Neural cell (in vitro differentiated cells): ENCODE data around the gene KRTAP10-5. TPM values are rescaled to one million over a fixed set of nuclear protein-coding genes. Genes with fewer than 3 reads are reported as not detected.

Source experiments
- H2AFZ ChIP-seq: fragments of 200-600, 300-800 bp; sonication (generic), shearing (Covaris generic); 2 replicates; pipeline ENCODE4 v1.6.0; 2014; ENCODE audit warnings: low read depth, mild to moderate bottlenecking, antibody characterized with exemption, low read length, moderate library complexity
- H3F3A ChIP-seq: fragments of 200-600 bp; shearing (Covaris generic); 2 replicates; pipeline ENCODE4 v1.6.1; 2016; ENCODE audit warnings: mild to moderate bottlenecking, moderate library complexity, mixed read lengths, antibody characterized with exemption, low read length; ENCODE audit not compliant: insufficient read depth, poor library complexity, severe bottlenecking
- H3K27ac ChIP-seq: fragments of 200-600, 300-800 bp; sonication (generic), shearing (Covaris generic); 2 replicates; pipeline ENCODE4 v1.5.1; 2014; ENCODE audit warnings: mild to moderate bottlenecking, low read length, moderate library complexity
- H3K27me3 ChIP-seq: fragments of 300-800, 200-600 bp; sonication (generic), shearing (Covaris generic); 2 replicates; pipeline ENCODE4 v1.6.0; 2014; ENCODE audit warnings: mild to moderate bottlenecking, low read depth, low read length, moderate library complexity; ENCODE audit not compliant: insufficient read depth
- H3K36me3 ChIP-seq: fragments of 300-800, 200-600 bp; sonication (generic), shearing (Covaris generic); 2 replicates; pipeline ENCODE4 v1.5.1; 2014; ENCODE audit warnings: mild to moderate bottlenecking, antibody characterized with exemption, low read length, moderate library complexity; ENCODE audit not compliant: insufficient read depth
- H3K4me2 ChIP-seq: fragments of 300-800, 200-600 bp; sonication (generic), shearing (Covaris generic); 2 replicates; pipeline ENCODE4 v1.6.0; 2014; ENCODE audit warnings: mild to moderate bottlenecking, low read length
- H3K4me3 ChIP-seq: fragments of 300-800, 200-600 bp; sonication (generic), shearing (Covaris generic); 2 replicates; pipeline ENCODE4 v1.5.1; 2014; ENCODE audit warnings: mild to moderate bottlenecking, low read length, moderate library complexity
- H3K79me2 ChIP-seq: fragments of 200-600 bp; shearing (Covaris generic); replicated peaks from 2 replicates; pipeline ENCODE4 v1.6.0; 2014; ENCODE audit warnings: mild to moderate bottlenecking, low read length, moderate library complexity; ENCODE audit not compliant: insufficient read depth
- H3K9ac ChIP-seq: fragments of 300-800, 200-600 bp; sonication (generic), shearing (Covaris generic); 2 replicates; pipeline ENCODE4 v1.6.1; 2016; ENCODE audit warnings: mild to moderate bottlenecking, low read length, mixed read lengths
- H3K9me2 ChIP-seq: fragments of 200-600 bp; shearing (Covaris generic); 2 replicates; pipeline ENCODE4 v1.6.1; 2016; ENCODE audit warnings: mild to moderate bottlenecking, low read length, mixed read lengths; ENCODE audit not compliant: insufficient read depth
- H3K9me3 ChIP-seq: fragments of 200-600, 300-800 bp; sonication (generic), shearing (Covaris generic); 2 replicates; pipeline ENCODE4 v1.6.1; 2016; ENCODE audit warnings: mild to moderate bottlenecking, mixed run types, low read length, moderate library complexity, mixed read lengths
- H4K20me1 ChIP-seq: fragments of 200-600 bp; shearing (Covaris generic); 2 replicates; pipeline ENCODE4 v1.6.1; 2016; ENCODE audit warnings: mild to moderate bottlenecking, mixed run types; ENCODE audit not compliant: insufficient read depth
- EP300 ChIP-seq: fragments of 450-650 bp; conservative IDR thresholded peaks from 2 replicates; pipeline ENCODE4 v1.6.1; 2014; ENCODE audit warnings: antibody characterized with exemption, mild to moderate bottlenecking, moderate library complexity; ENCODE audit not compliant: poor library complexity, severe bottlenecking
- EZH2 ChIP-seq: fragments of 200-600, 300-800 bp; shearing (Covaris generic), sonication (generic); IDR thresholded peaks from 2 replicates; pipeline ENCODE4 v1.6.1; 2014; ENCODE audit warnings: antibody characterized with exemption, low read length, borderline replicate concordance, mild to moderate bottlenecking; ENCODE audit not compliant: insufficient read depth, poor library complexity, severe bottlenecking
- MXI1 ChIP-seq: fragments of 450-650 bp; conservative IDR thresholded peaks from 2 replicates; pipeline ENCODE4 v1.6.1; 2014; ENCODE audit warnings: antibody characterized with exemption, mild to moderate bottlenecking; ENCODE audit not compliant: poor library complexity, severe bottlenecking
- POLR2AphosphoS5 ChIP-seq: IDR thresholded peaks from 2 replicates; pipeline ENCODE4 v1.6.1; 2012
- RAD21 ChIP-seq: fragments of 450-650 bp; conservative IDR thresholded peaks from 2 replicates; pipeline ENCODE4 v1.6.1; 2014; ENCODE audit warnings: antibody characterized with exemption, mild to moderate bottlenecking, moderate library complexity
- SMC3 ChIP-seq: fragments of 450-650 bp; conservative IDR thresholded peaks from 2 replicates; pipeline ENCODE4 v1.6.1; 2014; ENCODE audit warnings: antibody characterized with exemption, mild to moderate bottlenecking, moderate library complexity; ENCODE audit not compliant: poor library complexity
- TAF1 ChIP-seq: IDR thresholded peaks from 2 replicates; pipeline ENCODE4 v1.6.1; 2012; ENCODE audit warnings: low read depth
- polyA plus RNA-seq: library from polyadenylated mRNA; depleted of rRNA; stranded (reverse); fragments of >200 nt; gene quantifications from 2 replicates; pipeline ENCODE4 v1.2.3, GENCODE V29; 2014
- TF ChIP-seq, protein P1 (sequence below): fragments of 450-650 bp; IDR thresholded peaks from 2 replicates; pipeline ENCODE4 v1.5.1; 2014; ENCODE audit warnings: antibody characterized with exemption, mild to moderate bottlenecking, moderate library complexity; ENCODE audit not compliant: poor library complexity, severe bottlenecking
- TF ChIP-seq, protein P2 (sequence below): IDR thresholded peaks from 2 replicates; pipeline ENCODE4 v1.6.1; 2012; ENCODE audit warnings: borderline replicate concordance

Gene KRTAP10-5
- polyA plus RNA-seq, 1 donor from 2014 or later = not detected

DNA sequence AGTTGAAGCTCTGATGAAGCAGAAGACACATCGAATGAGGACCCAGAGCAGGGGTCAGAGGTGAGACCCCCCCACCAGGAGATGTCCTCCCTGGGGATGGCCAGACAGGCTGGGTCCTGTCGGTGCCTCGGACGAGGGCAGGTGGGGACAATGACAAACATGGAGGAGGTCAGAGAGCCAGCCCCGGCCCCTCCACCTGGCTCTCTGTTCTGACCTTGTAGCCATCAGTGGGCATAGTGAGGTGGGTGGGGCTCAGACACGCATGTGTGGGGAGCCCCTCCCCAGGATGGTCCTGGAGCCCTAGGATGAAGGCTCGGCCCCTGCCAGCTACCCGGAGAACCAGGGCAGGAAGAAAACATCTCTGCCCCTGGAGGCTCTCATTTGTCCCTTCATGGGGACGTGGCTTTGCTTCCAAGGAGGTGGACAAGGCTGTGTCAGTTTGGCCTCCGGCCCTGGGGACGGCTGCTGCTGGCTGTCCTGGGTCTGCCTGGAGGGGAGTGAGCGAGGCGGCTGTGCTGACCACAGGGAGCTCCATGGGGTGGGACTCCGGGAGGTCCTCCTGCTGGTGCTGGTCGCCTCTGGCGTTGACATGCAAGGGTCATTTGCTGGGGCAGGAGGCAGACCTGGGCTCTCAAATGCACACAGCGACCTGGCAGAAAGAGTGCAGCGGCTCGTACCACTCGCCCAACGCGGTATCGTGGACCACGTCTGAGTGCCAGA is 9.3 kb upstream of the KRTAP10-5 start:
- H3K9ac ChIP-seq = no peak overlapping the region
- H3K27ac ChIP-seq = no peak overlapping the region
- H3K36me3 ChIP-seq = no peaks in the 10 kb centered on the region
- H3K4me3 ChIP-seq = no peak overlapping the region
- no peaks in the 10 kb centered on the region for H3K27me3 ChIP-seq
- TF ChIP-seq, protein P1, sequence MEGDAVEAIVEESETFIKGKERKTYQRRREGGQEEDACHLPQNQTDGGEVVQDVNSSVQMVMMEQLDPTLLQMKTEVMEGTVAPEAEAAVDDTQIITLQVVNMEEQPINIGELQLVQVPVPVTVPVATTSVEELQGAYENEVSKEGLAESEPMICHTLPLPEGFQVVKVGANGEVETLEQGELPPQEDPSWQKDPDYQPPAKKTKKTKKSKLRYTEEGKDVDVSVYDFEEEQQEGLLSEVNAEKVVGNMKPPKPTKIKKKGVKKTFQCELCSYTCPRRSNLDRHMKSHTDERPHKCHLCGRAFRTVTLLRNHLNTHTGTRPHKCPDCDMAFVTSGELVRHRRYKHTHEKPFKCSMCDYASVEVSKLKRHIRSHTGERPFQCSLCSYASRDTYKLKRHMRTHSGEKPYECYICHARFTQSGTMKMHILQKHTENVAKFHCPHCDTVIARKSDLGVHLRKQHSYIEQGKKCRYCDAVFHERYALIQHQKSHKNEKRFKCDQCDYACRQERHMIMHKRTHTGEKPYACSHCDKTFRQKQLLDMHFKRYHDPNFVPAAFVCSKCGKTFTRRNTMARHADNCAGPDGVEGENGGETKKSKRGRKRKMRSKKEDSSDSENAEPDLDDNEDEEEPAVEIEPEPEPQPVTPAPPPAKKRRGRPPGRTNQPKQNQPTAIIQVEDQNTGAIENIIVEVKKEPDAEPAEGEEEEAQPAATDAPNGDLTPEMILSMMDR = no peak
- TF ChIP-seq RAD21 = no peak
- TF ChIP-seq, protein P2, sequence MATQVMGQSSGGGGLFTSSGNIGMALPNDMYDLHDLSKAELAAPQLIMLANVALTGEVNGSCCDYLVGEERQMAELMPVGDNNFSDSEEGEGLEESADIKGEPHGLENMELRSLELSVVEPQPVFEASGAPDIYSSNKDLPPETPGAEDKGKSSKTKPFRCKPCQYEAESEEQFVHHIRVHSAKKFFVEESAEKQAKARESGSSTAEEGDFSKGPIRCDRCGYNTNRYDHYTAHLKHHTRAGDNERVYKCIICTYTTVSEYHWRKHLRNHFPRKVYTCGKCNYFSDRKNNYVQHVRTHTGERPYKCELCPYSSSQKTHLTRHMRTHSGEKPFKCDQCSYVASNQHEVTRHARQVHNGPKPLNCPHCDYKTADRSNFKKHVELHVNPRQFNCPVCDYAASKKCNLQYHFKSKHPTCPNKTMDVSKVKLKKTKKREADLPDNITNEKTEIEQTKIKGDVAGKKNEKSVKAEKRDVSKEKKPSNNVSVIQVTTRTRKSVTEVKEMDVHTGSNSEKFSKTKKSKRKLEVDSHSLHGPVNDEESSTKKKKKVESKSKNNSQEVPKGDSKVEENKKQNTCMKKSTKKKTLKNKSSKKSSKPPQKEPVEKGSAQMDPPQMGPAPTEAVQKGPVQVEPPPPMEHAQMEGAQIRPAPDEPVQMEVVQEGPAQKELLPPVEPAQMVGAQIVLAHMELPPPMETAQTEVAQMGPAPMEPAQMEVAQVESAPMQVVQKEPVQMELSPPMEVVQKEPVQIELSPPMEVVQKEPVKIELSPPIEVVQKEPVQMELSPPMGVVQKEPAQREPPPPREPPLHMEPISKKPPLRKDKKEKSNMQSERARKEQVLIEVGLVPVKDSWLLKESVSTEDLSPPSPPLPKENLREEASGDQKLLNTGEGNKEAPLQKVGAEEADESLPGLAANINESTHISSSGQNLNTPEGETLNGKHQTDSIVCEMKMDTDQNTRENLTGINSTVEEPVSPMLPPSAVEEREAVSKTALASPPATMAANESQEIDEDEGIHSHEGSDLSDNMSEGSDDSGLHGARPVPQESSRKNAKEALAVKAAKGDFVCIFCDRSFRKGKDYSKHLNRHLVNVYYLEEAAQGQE = no peak
- TF ChIP-seq TAF1 = no peak
- TF ChIP-seq SMC3 = no peak
- TF ChIP-seq EZH2 = no peak
- no peak for TF ChIP-seq MXI1
- no peak for TF ChIP-seq POLR2AphosphoS5
- TF ChIP-seq EP300 = no peak
- H3K4me2 ChIP-seq = no peak overlapping the region
- no peaks in the 10 kb centered on the region for H3F3A ChIP-seq
- H4K20me1 ChIP-seq = no peaks in the 10 kb centered on the region
- H3K79me2 ChIP-seq = no peaks in the 10 kb centered on the region
- no peak overlapping the region for H2AFZ ChIP-seq
- no peaks in the 10 kb centered on the region for H3K9me2 ChIP-seq
- no peaks in the 10 kb centered on the region for H3K9me3 ChIP-seq

DNA sequence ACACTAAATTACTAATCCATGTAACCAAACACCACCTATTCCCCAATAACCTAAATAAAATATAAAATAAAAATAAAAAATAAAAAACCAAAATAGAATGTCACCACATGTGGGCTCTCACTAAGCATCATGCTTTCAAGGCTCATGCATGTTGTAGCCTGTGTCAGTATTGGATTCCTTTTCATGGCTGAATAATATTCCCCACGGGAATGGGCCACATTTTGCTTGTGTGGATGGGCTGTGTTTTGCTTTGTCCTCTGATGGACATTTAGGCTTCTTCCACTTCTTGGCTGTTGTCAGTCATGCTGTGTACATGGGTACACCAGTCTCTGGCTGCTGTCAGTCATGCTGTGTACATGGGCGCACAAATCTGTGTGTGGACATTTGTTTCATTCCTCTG is 8.7 kb upstream of the KRTAP10-5 start:
- H4K20me1 ChIP-seq = no peaks in the 10 kb centered on the region
- TF ChIP-seq SMC3 (no peak), RAD21 (no peak), MXI1 (no peak), TAF1 (no peak), EZH2 (no peak), POLR2AphosphoS5 (no peak), EP300 (no peak)
- TF ChIP-seq, protein P1 = no peak
- TF ChIP-seq, protein P2 = no peak
- no peak overlapping the region for H3K4me2 ChIP-seq
- no peaks in the 10 kb centered on the region for H3K9me2 ChIP-seq
- no peak overlapping the region for H3K9ac ChIP-seq
- no peak overlapping the region for H3K4me3 ChIP-seq
- H3K9me3 ChIP-seq = no peaks in the 10 kb centered on the region
- no peak overlapping the region for H2AFZ ChIP-seq
- H3K79me2 ChIP-seq = no peaks in the 10 kb centered on the region
- H3K36me3 ChIP-seq = no peaks in the 10 kb centered on the region
- H3K27ac ChIP-seq = no peak overlapping the region
- no peaks in the 10 kb centered on the region for H3K27me3 ChIP-seq
- H3F3A ChIP-seq = no peaks in the 10 kb centered on the region
